Cardiac fibroblast (primary cell): ENCODE measurements around the gene YLPM1.

ENCODE experiments used
- DNase-seq, 2 donors: peaks; one replicate each; pipeline versions ENCODE4 v3.0.0 to v3.0.0-alpha.2; 2010; ENCODE audit warnings: low read depth in 2 of 2
- H3K4me3 ChIP-seq, 2 donors: replicated peaks in 1 of 2; 1 replicate in 1 of 2; 2 replicates in 1 of 2; pipeline ENCODE4 v1.5.1; 2011; ENCODE audit warnings: low read depth in 2 of 2, low read length in 2 of 2, mild to moderate bottlenecking in 2 of 2, moderate library complexity in 1 of 2
- CTCF ChIP-seq: IDR thresholded peaks from one replicate; pipeline ENCODE4 v1.5.1; 2011; ENCODE audit warnings: low read depth, mild to moderate bottlenecking, low read length, inconsistent platforms

YLPM1 gene

GRCh38 chr14:74762917-74763802 is at the start of gene YLPM1:
YLPM1 (plus strand) TSS chr14:74763316; CDS start chr14:74763490, 174 bp downstream.
- peak; percentile 42 for TF ChIP-seq CTCF
- DNase-seq: peak; percentile 99
- H3K4me3 ChIP-seq: peak within 1 kb of the TSS; percentile 78 to 84

GRCh38 chr14:74713395-74713735 is 49.8 kb upstream of the YLPM1 start:
- peak overlapping the region; percentile 81 to 91 for H3K4me3 ChIP-seq
- no peak for DNase-seq
- TF ChIP-seq CTCF: no peak

- DNase-seq: peak; percentile 15 to 49
- TF ChIP-seq CTCF: no peak
- no peak overlapping the region for H3K4me3 ChIP-seq
Measured at GRCh38 chr14:74720526-74720925, 42.6 kb upstream of the YLPM1 start.

DNA sequence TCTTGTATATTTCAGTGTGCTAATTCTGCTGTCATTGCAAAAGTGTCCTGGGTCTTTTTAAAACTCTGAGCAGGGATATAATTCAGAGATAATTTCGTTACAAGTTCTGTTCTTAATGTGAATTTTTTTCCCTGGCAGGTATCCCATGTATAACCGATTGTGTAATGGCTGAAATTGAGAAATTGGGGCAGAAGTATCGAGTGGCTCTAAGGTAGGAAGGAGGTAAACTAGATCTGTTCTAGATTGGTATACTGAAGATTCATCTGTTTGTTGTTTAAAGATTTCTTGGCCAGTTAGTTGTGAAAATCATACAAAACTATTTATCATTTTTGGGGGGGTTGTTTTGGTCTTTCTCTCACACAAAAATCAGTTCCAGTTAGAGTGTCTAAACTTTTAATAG is 40.0 kb upstream of the YLPM1 start:
- no peak for TF ChIP-seq CTCF
- no peak overlapping the region for H3K4me3 ChIP-seq
- DNase-seq: no peak

- no peak overlapping the region for H3K4me3 ChIP-seq
- DNase-seq: no peak
- TF ChIP-seq CTCF: no peak
Measured at GRCh38 chr14:74732387-74732786, 30.7 kb upstream of the YLPM1 start.

- H3K4me3 ChIP-seq: no peak overlapping the region
- DNase-seq: no peak
- TF ChIP-seq CTCF: no peak
Measured at GRCh38 chr14:74733221-74733620, 29.9 kb upstream of the YLPM1 start.

GRCh38 chr14:74735125-74735524 is 28.0 kb upstream of the YLPM1 start:
- DNase-seq: no peak

More at GRCh38 chr14:74735125-74735524, 28.0 kb upstream of the YLPM1 start:
- no peak overlapping the region for H3K4me3 ChIP-seq
- TF ChIP-seq CTCF: no peak
